ENCODE results near the gene PLCE1. TPM values are rescaled to one million over a fixed set of nuclear protein-coding genes. Genes with fewer than 3 reads are reported as not detected.

The PLCE1 gene
- polyA plus RNA-seq, 4 donors, result 23.8 to 38.5 (median 34.8) TPM

- no peak for DNase-seq (ENCODE audit: low read depth in 4 of 4, low spot score in 3 of 4)
Observed at GRCh38 chr10:93992400-93993030, 1.2 kb upstream of the PLCE1 start.

DNA sequence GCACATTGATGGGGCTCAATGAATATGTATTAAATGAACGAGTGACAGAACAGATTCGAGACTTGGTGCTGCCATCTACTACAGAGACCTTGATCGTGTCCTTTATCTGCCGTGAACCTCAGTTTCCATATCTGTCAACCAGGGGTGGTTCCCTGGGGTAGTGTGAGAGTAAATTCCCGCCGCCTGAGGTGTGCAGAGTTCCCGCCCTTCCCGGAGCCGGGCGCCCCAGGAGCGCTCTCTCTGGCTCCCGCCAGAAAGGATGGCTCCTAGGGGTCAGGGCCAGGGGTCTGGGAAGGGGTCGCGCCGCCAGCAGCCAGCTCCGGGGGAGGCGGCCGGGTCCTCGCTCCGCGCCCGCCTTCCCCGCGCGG lies 333 bp upstream of the PLCE1 start:
- DNase-seq (ENCODE audit: low read depth in 4 of 4, low spot score in 3 of 4), result no peak

DNA sequence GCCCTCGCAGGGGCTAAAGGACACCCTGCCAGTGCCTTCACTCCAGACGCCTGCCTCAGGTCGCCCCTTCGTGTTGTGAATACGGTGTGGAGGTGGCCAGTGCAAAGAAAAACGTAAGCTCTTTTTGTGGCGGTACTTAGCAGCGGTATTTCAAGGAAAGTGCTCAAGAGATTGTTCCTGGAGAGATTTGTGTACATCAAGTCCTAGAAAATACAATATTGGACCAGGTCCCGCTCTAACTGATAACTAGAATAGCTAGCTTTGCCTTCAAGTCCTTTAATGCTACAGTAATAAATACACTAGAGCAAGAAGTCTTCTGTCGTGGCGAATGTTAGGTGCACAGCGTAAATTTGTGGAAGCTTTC lies 689 bp downstream of the PLCE1 start:
- DNase-seq (ENCODE audit: low read depth in 4 of 4, low spot score in 3 of 4), result no peak

DNA sequence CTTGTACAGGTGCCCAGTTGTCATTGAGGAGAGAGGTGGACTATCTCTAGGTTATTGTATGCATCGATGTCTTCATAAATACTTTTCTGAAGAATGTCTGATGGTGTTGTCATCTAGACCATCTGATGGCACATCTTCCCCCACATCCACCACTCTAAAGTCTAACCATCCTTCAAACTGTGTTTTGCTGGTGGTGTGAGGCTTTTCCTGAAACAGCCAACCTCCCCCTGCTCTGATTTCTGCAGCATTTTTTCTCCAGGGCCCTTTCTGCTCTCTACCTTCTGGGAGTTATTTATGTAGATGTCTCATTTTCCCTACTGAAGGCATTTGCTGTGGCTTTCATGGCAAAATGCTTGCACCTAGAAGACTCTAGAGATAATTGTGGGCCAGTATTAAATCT lies 1.5 kb downstream of the PLCE1 start:
- no peak for DNase-seq (ENCODE audit: low read depth in 4 of 4, low spot score in 3 of 4)

DNA sequence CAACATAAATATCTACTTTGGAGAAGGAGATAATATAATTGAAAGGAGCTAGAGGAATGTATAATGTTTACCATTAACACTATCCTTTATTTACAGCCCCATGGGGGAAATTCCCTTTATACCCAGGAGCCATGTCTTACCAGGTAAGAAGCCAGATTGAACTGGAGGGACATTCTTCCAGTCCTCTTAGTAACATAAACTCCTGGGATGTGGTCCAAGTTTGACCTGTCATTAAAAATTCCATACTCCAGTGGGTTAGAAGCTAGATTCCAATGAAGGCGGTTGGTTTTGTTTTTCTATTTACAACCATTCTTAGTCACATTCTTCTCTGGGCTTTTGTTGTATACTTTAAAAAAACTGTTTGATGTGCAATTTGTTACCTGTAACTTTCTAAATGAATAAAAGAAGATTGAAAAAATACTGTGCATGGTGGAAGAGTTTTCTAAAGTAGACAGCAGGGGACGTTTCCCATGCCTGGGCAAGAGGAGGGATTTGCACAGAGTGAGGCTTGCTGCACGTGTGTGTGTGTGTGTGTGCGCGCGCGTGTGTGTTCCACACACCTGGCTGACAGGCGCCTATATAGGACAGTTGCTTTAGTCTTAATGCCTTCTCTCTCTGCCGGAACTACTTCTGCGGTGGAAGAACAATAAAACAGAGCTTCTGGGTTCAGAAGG lies 2.0 kb downstream of the PLCE1 start:
- no peak for DNase-seq (ENCODE audit: low read depth in 4 of 4, low spot score in 3 of 4)

GRCh38 chr10:93996551-93996950 lies 2.8 kb downstream of the PLCE1 start:
- DNase-seq (ENCODE audit: low read depth in 4 of 4, low spot score in 3 of 4), result no peak

- DNase-seq (ENCODE audit: low read depth in 4 of 4, low spot score in 3 of 4), result no peak
Observed at GRCh38 chr10:93997546-93997945, 3.8 kb downstream of the PLCE1 start.

DNA sequence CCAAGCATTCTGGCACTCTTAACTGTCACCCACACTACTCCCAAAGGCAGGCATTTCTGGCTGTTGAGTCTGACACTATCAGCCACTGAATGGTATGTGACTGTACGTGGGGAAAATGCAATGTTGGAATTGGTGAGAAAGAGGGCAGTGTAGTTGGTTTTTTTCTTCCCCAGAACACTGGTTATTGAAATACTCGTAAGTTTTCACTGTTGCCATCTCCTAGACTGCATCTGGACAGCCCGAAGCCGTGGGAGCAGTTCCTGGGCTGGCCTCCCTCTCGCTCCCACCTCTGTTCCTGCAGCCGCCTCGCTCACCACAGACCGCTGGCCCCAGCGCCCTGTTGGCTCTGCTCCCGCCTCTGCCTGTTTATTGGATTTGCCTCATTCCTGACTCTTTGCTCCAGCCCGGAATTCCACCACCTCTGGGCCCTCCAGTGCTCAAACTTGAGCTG lies 5.7 kb downstream of the PLCE1 start:
- no peak for DNase-seq (ENCODE audit: low read depth in 4 of 4, low spot score in 3 of 4)

DNA sequence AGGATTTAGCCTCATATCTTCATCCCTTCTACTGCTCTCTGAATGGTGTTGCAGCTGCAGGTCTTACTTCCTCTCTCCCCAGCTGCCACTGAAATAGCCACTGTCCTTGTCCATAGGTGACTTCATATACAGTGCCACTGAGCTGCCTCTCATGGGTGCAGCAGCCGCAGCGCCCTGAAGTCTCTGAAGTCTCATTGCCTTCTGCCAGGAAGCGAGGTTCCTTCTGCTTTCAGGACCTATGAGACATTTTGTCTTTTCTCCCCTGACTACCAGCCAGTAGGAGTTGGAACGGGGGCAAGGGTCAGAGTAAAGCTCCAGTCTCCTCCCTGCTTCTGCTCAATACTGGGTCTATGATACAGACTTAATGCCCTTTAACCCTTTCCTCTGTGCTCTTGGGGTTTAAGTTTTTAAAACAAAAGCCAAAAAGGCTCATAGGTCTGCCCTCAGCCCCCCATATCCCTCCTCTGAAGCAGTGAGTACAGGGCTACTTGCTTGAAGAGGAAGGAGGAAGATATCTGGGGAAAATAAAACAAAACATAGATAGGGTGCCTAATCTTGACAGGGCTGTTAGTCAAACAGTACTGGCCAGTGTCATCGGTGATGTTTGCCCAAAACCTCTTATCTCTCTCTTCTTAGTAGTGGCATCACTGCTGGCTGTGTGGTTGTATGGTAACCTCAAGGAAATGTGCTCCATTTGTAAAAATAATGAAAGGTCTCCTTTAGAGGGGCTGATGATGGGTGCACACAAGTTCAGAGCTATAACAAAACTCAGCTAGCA lies 7.1 kb downstream of the PLCE1 start:
- DNase-seq (ENCODE audit: low read depth in 4 of 4, low spot score in 3 of 4), result no peak

DNA sequence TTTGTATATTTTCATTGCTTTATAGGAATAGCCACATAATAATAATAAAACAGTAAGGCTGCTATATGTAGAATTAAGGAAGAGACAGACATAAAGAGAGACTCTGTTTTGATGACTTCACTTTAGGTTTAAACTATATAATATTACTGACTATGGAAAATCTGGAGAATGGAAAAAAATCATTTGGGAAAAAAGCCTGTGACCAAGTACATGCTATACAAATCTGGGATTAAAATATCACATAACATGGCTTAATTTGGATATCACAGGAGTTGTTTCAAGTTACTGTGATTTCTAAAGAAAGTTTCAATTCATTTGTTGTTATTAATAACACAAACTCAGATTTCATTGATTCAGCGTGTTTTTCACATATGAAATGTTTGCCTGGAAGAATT lies 7.7 kb downstream of the PLCE1 start:
- DNase-seq (ENCODE audit: low read depth in 4 of 4, low spot score in 3 of 4), result no peak

GRCh38 chr10:94002156-94002555 lies 8.4 kb downstream of the PLCE1 start:
- no peak for DNase-seq (ENCODE audit: low read depth in 4 of 4, low spot score in 3 of 4)

- DNase-seq (ENCODE audit: low read depth in 4 of 4, low spot score in 3 of 4), result no peak
Observed at GRCh38 chr10:94003488-94003887, 9.8 kb downstream of the PLCE1 start.

DNA sequence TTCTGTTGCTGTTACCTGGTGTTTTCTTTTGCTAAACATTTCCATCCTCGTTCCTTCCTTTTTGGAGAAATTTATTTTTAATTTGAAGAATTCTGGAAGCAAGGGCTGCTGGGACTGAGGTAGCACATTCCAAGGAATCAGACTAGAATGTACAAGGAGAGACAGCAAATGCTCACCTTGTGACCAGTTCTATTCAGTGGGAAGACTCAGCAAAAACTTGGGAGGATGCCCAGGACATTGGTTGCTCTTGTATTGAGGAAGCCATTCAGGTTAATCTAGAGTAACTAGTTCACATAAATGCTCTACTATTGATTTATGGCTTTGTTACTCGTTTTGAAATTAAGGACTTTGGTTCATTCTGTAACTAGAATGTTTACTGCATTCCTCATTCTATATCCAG lies 11.3 kb downstream of the PLCE1 start:
- DNase-seq (ENCODE audit: low read depth in 4 of 4, low spot score in 3 of 4), result no peak

DNA sequence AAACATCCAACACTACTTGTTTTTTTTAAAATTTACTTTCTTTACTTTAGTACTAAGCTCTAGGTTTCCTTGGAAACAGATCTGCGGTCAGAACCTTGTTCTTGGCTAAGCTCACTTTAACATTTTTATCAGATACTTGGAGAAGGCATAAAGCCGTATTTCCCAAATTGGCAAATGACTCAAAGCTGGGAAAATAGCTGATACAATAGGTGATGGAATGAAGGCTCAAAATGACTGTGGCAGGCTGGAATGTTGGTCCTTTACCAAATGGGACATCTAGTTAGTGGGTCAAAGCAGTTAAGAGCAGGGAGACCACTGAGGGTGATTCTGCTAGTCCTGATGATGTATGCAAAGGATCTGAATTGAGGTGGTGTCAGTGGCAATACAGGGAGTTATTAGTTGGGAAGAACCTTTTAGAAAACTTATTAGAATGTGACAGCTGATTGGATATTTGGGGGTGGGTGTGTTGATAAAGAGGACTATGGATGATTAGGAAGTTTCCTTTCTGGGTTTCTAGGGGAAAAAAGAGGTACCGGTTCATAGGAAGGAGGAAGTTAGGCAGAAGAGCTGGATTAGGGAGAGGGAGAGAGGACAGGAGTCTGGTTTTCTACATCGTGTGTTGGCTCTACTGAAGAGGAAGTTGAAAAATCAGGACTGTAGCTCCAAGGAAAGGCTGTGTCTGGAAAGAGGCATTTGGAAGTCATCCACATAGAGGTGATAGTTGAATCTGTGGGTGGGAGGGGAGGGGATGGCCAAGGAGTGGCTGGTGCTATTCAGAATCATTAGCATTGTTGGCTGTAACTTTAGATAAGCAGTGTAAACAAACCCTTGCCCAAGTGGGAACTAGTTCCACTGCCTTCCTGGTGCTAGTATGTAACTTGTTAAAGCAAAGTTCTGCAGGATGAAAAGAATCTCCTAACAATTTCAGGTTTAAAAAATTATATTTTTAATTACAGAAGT lies 13.1 kb downstream of the PLCE1 start:
- no peak for DNase-seq (ENCODE audit: low read depth in 4 of 4, low spot score in 3 of 4)

GRCh38 chr10:94008526-94008925 lies 14.8 kb downstream of the PLCE1 start:
- DNase-seq (ENCODE audit: low read depth in 4 of 4, low spot score in 3 of 4), result no peak

DNA sequence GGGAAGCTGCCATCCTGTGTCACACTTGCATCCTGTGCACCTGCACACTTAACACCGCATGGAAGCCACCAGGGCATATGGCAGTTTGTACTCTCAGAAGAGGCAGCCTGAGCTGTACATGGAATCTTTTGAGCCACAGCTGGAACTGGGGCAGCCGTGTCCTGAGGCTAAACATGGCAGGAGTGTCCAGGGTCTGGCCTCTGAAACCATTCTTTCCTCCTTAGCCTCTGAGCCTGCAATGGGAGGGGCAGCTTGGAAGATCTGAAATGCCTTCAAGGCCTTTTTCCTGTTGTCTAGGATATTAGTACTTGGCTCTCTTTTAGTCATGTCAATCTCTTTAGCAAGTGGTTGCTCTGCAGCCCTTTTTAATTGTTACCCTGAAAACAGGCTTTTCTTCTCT lies 16.4 kb downstream of the PLCE1 start:
- DNase-seq (ENCODE audit: low read depth in 4 of 4, low spot score in 3 of 4), result no peak

GRCh38 chr10:94010886-94011285 lies 17.2 kb downstream of the PLCE1 start:
- no peak for DNase-seq (ENCODE audit: low read depth in 4 of 4, low spot score in 3 of 4)

GRCh38 chr10:94011296-94011695 lies 17.6 kb downstream of the PLCE1 start:
- DNase-seq (ENCODE audit: low read depth in 4 of 4, low spot score in 3 of 4), result no peak

DNA sequence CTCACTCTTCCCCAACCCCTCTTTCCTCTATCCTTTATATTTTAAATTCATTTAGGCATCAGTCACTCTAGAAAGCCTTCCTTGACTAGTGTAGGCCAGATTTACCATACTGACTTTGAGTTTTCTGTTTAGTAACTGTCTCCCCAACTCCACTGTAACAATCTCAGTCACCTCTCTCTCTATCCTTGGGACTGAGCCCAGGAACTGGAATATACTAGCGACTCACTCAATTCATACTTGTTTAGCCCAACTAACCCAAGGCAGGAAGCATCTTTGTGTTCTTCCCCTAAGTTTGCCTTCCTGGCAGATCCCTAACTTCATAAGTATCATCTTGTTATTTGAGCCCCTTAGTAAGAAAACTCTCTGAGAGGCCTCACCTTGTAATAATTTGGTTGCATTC lies 19.1 kb downstream of the PLCE1 start:
- no peak for DNase-seq (ENCODE audit: low read depth in 4 of 4, low spot score in 3 of 4)

- DNase-seq (ENCODE audit: low read depth in 4 of 4, low spot score in 3 of 4), result no peak
Observed at GRCh38 chr10:94013331-94013760, 19.6 kb downstream of the PLCE1 start.

DNA sequence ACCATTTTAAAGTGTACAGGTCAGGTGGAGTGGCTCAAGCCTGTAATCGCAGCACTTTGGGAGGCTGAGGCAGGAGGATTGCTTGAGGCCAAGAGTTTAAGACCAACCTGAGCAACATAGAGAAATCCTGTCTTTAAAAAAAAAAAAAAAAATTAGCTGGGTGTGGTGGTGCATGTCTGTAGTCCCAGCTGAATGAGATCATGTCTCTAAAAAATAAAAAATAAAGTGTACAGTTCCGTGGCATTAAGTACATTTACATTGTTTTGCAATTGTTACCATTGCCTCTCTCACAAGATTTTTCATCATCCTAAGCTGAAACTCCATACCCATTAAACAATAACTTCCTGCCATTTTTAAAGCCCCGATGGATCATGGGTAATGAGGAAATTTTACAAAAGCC lies 20.6 kb downstream of the PLCE1 start:
- no peak for DNase-seq (ENCODE audit: low read depth in 4 of 4, low spot score in 3 of 4)
